Measurements from ENCODE around the gene ASXL3. TPM values are rescaled to one million over a fixed set of nuclear protein-coding genes. Genes with fewer than 3 reads are reported as not detected.

ASXL3 gene
- polyA plus RNA-seq, 3 donors = not detected

DNA sequence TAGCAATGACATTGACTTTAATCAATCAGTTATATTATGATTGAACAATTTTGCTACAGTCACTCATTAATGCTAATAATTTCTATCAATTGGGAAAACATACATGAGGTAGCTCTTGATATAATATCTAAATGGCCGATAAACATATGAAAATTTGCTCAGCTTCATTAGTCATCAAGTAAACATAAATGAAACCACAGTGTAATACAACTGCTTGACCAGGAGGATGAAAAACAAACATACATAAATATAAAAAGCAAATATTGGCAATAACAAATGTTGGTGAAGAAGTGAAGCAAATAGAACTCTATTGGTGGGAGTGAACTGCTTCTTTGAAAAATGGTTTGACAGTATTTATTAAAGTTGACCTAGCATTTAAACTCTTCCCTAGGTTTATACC, 130.9 kb downstream of the ASXL3 start:
- no peaks in the 10 kb centered on the region for H3K27me3 Mint-ChIP-seq (ENCODE audit: low read depth in 3 of 3)
- WGBS (ENCODE audit: insufficient coverage) = no CpG with 5 or more reads among the region's 1 CpG

DNA sequence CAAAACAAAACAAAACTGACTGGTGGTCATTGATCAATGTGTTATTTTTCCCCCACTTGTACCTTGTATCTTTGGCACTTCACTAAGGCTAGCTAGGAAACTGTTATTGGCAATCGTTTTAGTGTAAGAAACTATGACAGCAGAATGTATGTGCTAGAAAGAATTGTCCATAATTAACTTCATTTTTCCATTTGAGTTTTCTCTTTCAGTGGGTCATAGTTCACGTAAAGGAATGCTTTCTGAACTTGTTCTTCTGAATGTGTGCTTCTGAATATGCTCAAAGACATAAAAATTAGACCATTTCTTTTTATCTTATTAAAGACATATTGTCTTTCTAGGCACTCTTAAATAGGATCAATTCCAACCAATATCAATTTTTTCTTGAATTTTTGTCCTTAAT, 132.2 kb downstream of the ASXL3 start:
- DNase-seq = no peak
- Mint-ChIP-seq H3K4me1 (no peaks in the 10 kb centered on the region), H3K9me3 (peaks cover 0 to 3% (median 0%) of the 10 kb centered on the region in 7 donors), H3K27me3 (ENCODE audit: low read depth in 3 of 3) (peaks cover 0 to 2% (median 0%) of the 10 kb centered on the region in 3 donors), H3K36me3 (no peaks in the 10 kb centered on the region), H3K27ac (no peak overlapping the region), H3K4me3 (no peak overlapping the region)
- Histone ChIP-seq H3K9ac (ENCODE audit: insufficient read depth, low read length, poor library complexity, severe bottlenecking) (no peak overlapping the region), H3K27ac (ENCODE audit: low read depth in 1 of 2, low read length in 2 of 2) (no peak overlapping the region), H2AFZ (ENCODE audit: insufficient read depth, low read depth, low read length, poor library complexity, severe bottlenecking) (no peak overlapping the region), H4K20me1 (ENCODE audit: insufficient read depth, low read length) (no peaks in the 10 kb centered on the region), H3K79me2 (ENCODE audit: insufficient read depth, low read length) (no peaks in the 10 kb centered on the region), H3K36me3 (replicated peaks in 1 of 2; ENCODE audit: control insufficient read depth in 1 of 2, insufficient read depth in 2 of 2, low read length in 2 of 2) (no peaks in the 10 kb centered on the region), H3K27me3 (ENCODE audit: control insufficient read depth in 2 of 2, insufficient read depth in 2 of 2, low read length in 2 of 2) (no peaks in the 10 kb centered on the region), H3K4me1 (ENCODE audit: control insufficient read depth in 1 of 2, insufficient read depth in 2 of 2, low read length in 2 of 2) (no peaks in the 10 kb centered on the region), H3K4me2 (replicated peaks; ENCODE audit: extremely low read depth, low read length, poor library complexity, severe bottlenecking) (no peak overlapping the region), H3K4me3 (replicated peaks in 1 of 3; ENCODE audit: low read depth in 2 of 3, low read length in 3 of 3) (no peak overlapping the region), H3K9me3 (replicated peaks in 1 of 2; ENCODE audit: control insufficient read depth in 1 of 2, insufficient read depth in 1 of 2, low read length in 2 of 2) (no peaks in the 10 kb centered on the region)
- no CpG with 5 or more reads among the region's 2 CpGs for WGBS (ENCODE audit: insufficient coverage)
- TF ChIP-seq, protein P1, sequence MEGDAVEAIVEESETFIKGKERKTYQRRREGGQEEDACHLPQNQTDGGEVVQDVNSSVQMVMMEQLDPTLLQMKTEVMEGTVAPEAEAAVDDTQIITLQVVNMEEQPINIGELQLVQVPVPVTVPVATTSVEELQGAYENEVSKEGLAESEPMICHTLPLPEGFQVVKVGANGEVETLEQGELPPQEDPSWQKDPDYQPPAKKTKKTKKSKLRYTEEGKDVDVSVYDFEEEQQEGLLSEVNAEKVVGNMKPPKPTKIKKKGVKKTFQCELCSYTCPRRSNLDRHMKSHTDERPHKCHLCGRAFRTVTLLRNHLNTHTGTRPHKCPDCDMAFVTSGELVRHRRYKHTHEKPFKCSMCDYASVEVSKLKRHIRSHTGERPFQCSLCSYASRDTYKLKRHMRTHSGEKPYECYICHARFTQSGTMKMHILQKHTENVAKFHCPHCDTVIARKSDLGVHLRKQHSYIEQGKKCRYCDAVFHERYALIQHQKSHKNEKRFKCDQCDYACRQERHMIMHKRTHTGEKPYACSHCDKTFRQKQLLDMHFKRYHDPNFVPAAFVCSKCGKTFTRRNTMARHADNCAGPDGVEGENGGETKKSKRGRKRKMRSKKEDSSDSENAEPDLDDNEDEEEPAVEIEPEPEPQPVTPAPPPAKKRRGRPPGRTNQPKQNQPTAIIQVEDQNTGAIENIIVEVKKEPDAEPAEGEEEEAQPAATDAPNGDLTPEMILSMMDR (IDR thresholded peaks at IDR 0.05) = no peak
- intact Hi-C loops (cut with micrococcal nuclease) = no loop called here

More for the DNA sequence above, 130.9 kb downstream of the ASXL3 start:
- Mint-ChIP-seq H3K9me3 (peaks cover 0 to 3% (median 0%) of the 10 kb centered on the region in 7 donors), H3K27ac (no peak overlapping the region), H3K4me1 (no peaks in the 10 kb centered on the region), H3K36me3 (no peaks in the 10 kb centered on the region), H3K4me3 (no peak overlapping the region)
- Histone ChIP-seq H3K27ac (ENCODE audit: low read depth in 1 of 2, low read length in 2 of 2) (no peak overlapping the region), H3K9ac (ENCODE audit: insufficient read depth, low read length, poor library complexity, severe bottlenecking) (no peak overlapping the region), H3K79me2 (ENCODE audit: insufficient read depth, low read length) (no peaks in the 10 kb centered on the region), H3K36me3 (replicated peaks in 1 of 2; ENCODE audit: control insufficient read depth in 1 of 2, insufficient read depth in 2 of 2, low read length in 2 of 2) (no peaks in the 10 kb centered on the region), H2AFZ (ENCODE audit: insufficient read depth, low read depth, low read length, poor library complexity, severe bottlenecking) (no peak overlapping the region), H3K4me3 (replicated peaks in 1 of 3; ENCODE audit: low read depth in 2 of 3, low read length in 3 of 3) (no peak overlapping the region), H3K4me1 (ENCODE audit: control insufficient read depth in 1 of 2, insufficient read depth in 2 of 2, low read length in 2 of 2) (no peaks in the 10 kb centered on the region), H3K27me3 (ENCODE audit: control insufficient read depth in 2 of 2, insufficient read depth in 2 of 2, low read length in 2 of 2) (no peaks in the 10 kb centered on the region), H4K20me1 (ENCODE audit: insufficient read depth, low read length) (no peaks in the 10 kb centered on the region), H3K9me3 (replicated peaks in 1 of 2; ENCODE audit: control insufficient read depth in 1 of 2, insufficient read depth in 1 of 2, low read length in 2 of 2) (no peaks in the 10 kb centered on the region), H3K4me2 (replicated peaks; ENCODE audit: extremely low read depth, low read length, poor library complexity, severe bottlenecking) (no peak overlapping the region)
- TF ChIP-seq, protein P1 (IDR thresholded peaks at IDR 0.05) = no peak
- no peak for DNase-seq
- intact Hi-C loops (cut with micrococcal nuclease) = no loop called here
